GM11168 (cell line): ENCODE data around the gene SMNDC1.
"Not testable (repeated sequence)": the region's sequence is repeated elsewhere in the genome, so short reads cannot be mapped to it uniquely, and the experiment has no call there.

Experiments
- in situ Hi-C: fragments of 300-500 bp; cut with MboI; formaldehyde crosslinking; loops from one replicate; pipeline ENCODE4 v1.12.0; 2022; ENCODE audit warnings: low sequenced_read_pairs; ENCODE audit not compliant: unreplicated experiment

Gene SMNDC1

DNA sequence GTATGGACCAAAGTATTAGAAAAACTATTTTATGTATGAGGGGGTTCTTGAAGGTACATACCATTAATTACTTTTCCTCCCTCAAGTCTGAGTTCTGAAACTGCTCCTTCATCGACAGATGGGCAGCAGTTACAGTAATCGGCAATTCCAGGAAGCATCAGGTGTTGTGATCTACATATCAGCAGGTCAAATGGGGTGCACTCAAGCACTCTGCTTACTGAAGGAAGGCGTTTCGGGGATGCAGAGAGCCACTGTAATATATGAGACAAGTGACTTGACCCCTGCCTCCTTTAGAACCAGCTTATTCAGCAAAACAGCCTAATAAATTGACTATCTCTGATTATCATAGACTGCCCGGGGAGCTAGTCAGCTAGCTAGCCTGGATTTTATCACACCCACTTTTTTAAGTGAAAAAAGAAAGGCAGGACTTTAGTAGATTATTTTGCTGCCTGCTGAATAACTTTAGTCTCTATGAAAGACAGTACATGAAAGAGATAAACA is 4.2 kb downstream of the SMNDC1 start:
- in situ Hi-C loops, result no loop called here

GRCh38 chr10:110296966-110297365 is 7.8 kb downstream of the SMNDC1 start:
- in situ Hi-C loops, result no loop called here

DNA sequence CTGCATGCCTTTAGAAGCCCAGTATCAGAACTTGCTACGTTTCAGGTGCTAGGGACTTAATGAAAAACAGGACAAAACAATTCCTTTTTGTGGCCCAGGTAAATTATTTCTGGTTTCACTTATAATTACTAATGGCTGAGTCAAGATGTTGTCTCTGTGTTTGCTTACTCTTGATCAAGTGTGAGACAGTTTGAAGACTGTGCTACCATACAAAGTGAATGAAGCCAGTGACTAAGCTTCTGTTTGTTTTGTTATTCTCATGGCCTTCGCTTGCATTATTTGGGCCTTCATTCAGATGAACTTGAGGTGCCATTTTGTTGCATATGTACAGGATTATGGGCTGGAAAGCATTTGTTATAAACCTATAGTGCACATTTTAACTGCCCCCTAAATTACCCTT is 17.9 kb downstream of the SMNDC1 start:
- in situ Hi-C loops, result no loop called here

- in situ Hi-C loops, result no loop called here
These were observed 19.2 kb downstream of the SMNDC1 start for GRCh38 chr10:110285501-110285900.

GRCh38 chr10:110284262-110284661 is 20.5 kb downstream of the SMNDC1 start:
- in situ Hi-C loops, result loop anchor here (5.0 kb wide), 1 partner anchor 147 kb away; no protein-coding TSS in a partner anchor

DNA sequence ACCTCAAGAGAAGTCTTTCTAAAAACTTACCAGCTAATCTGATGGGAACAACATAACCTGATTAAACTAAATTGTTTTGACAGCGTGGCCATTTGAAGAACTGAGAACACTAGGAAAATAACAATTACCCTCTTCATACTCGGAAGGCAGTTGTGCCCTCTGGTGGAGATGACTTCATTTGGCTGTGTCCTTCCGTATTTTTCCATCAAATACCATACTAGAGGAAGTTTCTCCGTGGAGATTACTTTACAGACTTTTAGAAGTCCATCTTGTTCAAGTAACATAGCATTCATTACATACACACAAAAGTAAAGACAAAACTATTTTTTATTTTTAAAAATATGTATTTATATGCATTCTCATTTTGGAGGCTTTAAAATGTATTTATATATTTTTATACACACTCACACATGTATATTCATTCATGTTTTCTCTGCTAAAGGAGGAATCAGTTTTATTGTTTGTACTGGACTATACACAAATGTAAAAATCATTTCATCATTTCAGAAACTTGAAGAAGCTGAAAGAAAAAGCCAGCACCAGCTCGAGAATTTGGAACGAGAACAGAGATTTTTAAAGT is 25.2 kb downstream of the SMNDC1 start:
- in situ Hi-C loops, result no loop called here

DNA sequence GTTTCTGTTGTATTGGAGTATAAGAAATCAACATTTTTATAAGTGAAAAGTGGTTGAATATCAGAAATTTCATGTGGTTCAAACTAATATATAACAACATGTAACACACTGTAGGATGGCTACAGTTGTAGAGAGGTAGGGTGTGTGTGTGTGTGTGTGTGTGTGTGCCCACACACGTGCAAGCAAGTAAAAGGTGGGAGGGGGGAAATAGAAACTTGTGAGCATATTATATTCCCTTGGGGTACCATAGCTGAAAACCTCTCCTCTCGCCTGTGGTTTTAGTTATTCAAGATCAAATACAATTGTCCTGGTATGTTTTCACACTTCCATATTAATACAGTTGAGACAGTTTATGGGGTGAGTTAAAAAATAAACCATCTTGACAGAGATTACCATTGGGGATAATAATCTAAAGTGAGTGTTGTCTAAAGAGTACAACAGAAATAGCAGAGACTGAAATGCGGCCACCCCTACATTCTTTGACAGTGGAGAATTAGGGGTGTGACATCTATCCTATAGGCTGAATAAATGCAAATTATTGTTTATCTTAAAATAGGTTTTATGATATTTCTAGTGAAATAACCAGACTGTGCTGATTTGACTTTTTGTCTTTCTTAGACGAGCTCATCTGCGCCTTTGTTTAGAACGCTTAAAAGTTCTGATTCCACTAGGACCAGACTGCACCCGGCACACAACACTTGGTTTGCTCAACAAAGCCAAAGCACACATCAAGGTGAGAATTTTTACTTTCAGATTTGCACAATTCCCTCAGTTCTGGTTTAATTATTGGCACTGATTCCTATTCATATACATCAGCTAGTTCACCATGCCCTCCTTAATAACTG is 25.9 kb downstream of the SMNDC1 start:
- in situ Hi-C loops, result no loop called here

GRCh38 chr10:110277591-110277990 is 27.1 kb downstream of the SMNDC1 start:
- in situ Hi-C loops, result no loop called here

- in situ Hi-C loops, result no loop called here
These were observed 28.1 kb downstream of the SMNDC1 start for GRCh38 chr10:110276603-110277002.

GRCh38 chr10:110275128-110275729 is 29.5 kb downstream of the SMNDC1 start:
- in situ Hi-C loops, result no loop called here

- in situ Hi-C loops, result no loop called here
These were observed 30.1 kb downstream of the SMNDC1 start for GRCh38 chr10:110274647-110275046.

- in situ Hi-C loops, result no loop called here
These were observed 30.6 kb downstream of the SMNDC1 start for GRCh38 chr10:110274072-110274627.

- in situ Hi-C loops, result no loop called here
These were observed 31.2 kb downstream of the SMNDC1 start for GRCh38 chr10:110273474-110273873.

DNA sequence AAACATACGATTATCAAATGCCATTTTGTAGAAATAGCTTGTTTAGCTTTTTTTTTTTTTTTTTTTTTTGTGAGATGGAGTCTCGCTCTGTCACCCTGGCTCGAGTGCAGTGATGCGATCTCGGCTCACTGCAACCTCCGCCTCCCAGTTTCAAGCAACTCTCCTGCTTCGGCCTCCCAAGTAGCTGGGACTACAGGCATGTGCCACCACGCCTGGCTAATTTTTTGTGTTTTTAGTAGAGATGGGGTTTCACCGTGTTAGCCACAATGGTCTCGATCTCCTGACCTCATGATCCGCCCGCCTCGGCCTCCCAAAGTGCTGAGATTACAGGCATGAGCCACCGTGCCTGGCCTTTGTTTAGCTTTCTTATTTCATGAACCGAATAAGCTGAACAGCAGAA is 31.7 kb downstream of the SMNDC1 start:
- in situ Hi-C loops, result not testable (repeated sequence)

- in situ Hi-C loops, result no loop called here
These were observed 35.1 kb downstream of the SMNDC1 start for GRCh38 chr10:110269374-110270318.

DNA sequence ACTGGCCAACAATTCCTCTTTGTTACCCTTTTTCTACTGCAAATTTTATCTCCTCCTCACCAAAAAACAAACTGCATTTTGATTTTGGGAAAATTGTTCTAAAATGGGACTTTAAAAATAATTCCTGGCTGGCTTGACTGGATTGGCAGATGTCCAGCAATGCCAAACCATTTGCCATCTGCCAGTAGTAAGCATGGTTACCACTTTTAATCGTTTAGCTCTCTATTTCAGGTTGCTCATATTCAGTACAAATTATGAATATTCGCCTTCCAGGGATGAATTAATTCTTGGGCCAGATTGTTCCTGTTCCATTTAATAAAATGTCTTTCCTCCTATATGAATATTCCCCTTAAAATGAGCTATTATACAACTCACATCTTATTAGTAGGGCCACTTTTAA is 35.7 kb downstream of the SMNDC1 start:
- in situ Hi-C loops, result no loop called here

- in situ Hi-C loops, result no loop called here
These were observed 36.3 kb downstream of the SMNDC1 start for GRCh38 chr10:110268442-110268841.

- in situ Hi-C loops, result no loop called here
These were observed 37.4 kb downstream of the SMNDC1 start for GRCh38 chr10:110267276-110267675.

- in situ Hi-C loops, result no loop called here
These were observed 39.0 kb downstream of the SMNDC1 start for GRCh38 chr10:110265573-110266193.
